OCI-LY7 (cell line): ENCODE data around the gene TNFRSF12A.

Experiments
- CTCF ChIP-seq: fragments of 200-600 bp; sonication (generic); conservative IDR thresholded peaks from 2 replicates; pipeline ENCODE4 v1.5.1; 2014; ENCODE audit warnings: mild to moderate bottlenecking, antibody characterized with exemption, low read length, moderate library complexity, mixed read lengths
- EZH2phosphoT487 ChIP-seq: fragments of 200-600 bp; sonication (generic); IDR thresholded peaks from 2 replicates; pipeline ENCODE4 v1.6.1; 2018; ENCODE audit warnings: low read depth, borderline replicate concordance, mild to moderate bottlenecking, mixed run types, antibody characterized with exemption, low read length, moderate library complexity, mixed read lengths

GRCh38 chr16:2971134-2971984 is 48.8 kb upstream of the TNFRSF12A start:
- TF ChIP-seq CTCF (peak; percentile 41; the same call in 1 of the 2 replicates), EZH2phosphoT487 (no peak)
